HG02852 (cell line): Measurements from ENCODE around the gene HMSD.

Experiments
- ATAC-seq: cut with Tn5 transposase; IDR thresholded peaks from one replicate; pipeline ENCODE4 v1.9.1; 2021; ENCODE audit warnings: mild to moderate bottlenecking, moderate library complexity; ENCODE audit not compliant: unreplicated experiment

Gene HMSD

DNA sequence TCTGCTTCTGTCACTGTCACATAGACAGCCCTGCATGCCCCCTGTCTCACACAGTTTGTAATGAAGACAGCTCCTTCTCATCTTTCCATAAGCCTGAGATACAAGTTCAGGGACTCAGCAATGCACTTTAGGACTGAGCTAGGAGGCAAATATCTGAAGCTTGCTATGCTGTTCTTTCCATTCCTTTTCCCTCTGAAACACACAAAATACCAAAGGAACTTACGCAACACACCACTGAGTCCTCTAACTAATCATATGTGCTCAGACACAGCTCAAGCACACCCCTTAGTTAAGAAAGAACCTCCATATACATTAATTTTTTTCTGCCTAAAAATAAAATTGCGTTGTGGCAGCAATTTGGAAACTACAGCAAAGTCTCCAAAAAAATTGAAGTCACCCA is 38.6 kb downstream of the HMSD start:
- ATAC-seq, result no peak

DNA sequence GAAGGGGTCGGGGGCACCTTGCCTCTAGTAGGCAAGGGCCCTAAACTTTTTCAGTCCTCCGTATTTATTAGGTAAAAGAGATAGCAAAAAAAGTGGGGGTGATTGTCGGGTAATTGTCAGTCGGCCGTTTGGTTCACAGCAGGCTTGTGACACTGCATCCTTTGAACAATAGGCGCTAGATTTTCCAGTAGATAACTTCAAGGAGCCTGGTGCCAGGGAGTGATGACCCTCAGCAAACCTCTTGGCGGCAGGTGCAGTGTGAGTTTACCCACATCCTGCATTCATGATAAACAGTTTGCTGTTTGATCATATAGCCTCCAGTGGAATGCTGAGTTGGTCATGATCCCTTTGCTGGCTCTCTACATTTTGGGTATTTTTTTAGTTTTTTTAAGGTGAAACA is 43.6 kb downstream of the HMSD start:
- ATAC-seq, result no peak

DNA sequence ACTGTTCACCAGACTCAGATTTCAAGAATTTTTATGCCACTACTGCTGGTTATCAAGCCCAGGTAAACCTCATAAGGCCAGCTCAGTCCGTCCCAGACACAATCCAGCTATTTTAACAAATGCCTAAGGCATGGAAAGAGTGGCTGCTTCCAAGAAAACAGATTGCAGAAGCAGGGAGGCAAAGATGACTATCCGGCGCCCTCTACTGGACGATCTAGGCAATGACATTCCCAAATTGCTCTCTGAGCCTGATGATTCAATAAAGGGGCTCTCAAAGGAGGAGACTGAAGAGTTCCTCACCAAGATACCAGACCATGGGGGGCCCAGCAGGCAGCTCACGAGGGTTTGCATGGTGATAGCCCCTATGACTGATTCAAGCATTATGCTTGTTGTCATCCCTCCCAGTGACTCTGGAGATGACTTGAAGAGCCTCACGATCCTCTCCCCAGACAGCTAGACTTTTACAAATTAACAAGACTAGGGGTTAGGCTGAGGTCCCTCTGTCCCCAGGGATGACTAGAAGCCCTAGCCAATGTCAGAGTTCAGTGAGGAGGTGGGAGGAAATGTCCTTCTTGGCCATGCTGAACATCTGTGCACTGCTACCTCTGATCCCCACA is 45.8 kb downstream of the HMSD start:
- ATAC-seq, result no peak

DNA sequence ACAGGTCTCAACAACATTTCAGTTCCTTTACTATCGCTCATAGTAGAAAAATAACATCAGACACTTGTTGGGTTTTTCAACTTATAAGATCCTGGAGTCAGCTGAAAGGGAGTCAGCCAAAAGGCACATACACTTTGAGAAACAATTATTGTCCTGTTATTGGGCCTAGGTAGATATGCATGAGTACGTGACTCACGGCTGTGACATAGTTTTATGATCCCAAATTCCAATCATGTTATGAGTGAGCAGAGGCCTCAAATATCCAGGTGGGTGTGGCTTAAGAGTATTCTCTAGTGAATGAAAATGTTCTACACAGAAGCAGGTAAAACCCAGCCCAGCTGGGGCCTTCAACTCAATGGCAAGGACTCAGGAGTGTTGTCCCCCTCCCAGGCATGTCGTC is 47.9 kb downstream of the HMSD start:
- no peak for ATAC-seq

DNA sequence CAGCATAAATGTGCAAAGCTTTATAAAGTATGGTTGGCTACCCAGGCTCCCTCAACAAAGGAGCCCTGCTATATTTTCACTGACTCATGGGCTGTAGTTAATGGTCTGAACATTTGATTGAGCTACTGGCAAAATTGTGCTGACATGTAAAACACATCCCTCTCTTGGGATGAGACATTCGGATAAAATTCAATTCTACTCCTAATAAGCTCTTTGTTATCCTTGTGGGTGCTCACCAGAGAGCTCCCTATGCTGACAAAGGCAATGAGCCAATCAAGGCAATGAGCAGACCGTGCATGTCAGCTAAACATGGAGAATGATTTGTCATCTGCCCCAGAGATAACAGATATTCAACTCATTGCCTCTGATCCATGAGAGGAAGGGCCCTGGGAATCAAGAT is 48.5 kb downstream of the HMSD start:
- no peak for ATAC-seq

DNA sequence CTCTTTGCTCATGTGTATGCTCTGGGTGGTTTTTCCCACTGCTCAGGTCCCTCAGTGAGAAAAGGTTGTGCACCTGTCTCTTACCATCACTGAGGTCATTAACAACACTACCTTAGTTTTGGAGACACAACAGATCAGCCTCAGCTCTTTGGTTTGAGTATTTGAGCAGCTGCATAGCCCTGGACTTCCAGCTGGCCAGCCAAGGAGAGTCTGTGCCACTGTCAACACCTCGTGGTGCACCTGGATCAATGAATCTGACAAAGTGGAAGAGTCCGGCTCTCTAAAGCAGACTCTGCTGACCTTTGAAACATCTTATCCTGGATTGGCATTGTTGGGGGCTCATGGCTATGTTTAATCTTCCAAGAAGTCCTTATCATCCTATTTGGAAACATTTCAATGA is 50.8 kb downstream of the HMSD start:
- no peak for ATAC-seq

DNA sequence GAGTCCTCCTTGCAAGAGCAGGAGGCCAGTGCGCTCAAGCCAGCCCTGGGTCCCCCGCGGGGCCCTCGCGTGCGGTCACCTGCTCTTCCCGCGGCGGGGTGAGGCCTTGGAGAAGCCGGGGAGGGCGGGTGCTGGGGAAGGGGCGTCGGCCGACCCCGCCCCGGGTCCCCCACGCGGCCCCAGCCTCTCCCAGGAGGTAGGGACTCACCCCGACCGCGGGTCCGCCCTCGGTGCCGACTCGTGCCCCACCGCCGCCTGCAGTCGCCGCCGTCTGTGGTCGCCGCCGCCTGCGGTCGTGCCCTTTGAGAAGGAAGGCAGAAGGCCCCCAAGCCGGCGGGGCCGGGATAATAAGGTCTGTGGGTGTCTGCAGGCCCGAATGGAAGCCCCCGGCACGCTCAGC is 53.5 kb downstream of the HMSD start:
- no peak for ATAC-seq

DNA sequence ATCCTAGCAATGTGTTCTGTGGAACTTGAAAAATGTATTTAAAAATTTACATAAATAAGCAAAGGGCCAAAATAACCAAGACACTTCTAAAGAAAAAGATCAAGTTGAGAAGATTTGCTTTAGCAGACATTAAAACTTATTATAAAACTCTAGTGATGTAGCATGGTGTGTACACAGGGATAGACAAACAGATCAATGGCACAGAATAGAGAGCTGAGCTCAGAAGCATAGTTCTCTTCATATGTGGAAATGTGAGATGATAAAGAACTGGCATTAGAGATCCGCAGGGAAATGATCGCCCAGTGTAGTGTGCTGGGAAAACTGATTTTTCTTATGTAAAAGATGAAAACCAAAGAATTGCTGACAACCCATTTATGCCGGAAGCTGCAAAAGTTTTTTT is 60.2 kb downstream of the HMSD start:
- ATAC-seq, result no peak
